Epithelial cell of proximal tubule (primary cell): ENCODE data around the gene SLCO1A2. TPM values are rescaled to one million over a fixed set of nuclear protein-coding genes. Genes with fewer than 3 reads are reported as not detected.

Experiments
- DNase-seq: peaks from one replicate; pipeline ENCODE4 v3.0.0-alpha.2; 2011; ENCODE audit warnings: low read depth
- H3K4me3 ChIP-seq: 2 replicates; pipeline ENCODE4 v1.5.1; 2011; ENCODE audit warnings: low read depth, mild to moderate bottlenecking, low read length
- total RNA-seq: library from RNA; depleted of rRNA; stranded (reverse); fragments of >200 nt; gene quantifications from 2 replicates; pipeline ENCODE4 v1.2.3, GENCODE V29; 2015
- TF ChIP-seq, protein P1 (sequence below): conservative IDR thresholded peaks from 2 replicates; pipeline ENCODE4 v1.5.1; 2012; ENCODE audit warnings: low read depth, mild to moderate bottlenecking, low read length

Gene SLCO1A2
- total RNA-seq, 1 donor from 2014 or later, result not detected

DNA sequence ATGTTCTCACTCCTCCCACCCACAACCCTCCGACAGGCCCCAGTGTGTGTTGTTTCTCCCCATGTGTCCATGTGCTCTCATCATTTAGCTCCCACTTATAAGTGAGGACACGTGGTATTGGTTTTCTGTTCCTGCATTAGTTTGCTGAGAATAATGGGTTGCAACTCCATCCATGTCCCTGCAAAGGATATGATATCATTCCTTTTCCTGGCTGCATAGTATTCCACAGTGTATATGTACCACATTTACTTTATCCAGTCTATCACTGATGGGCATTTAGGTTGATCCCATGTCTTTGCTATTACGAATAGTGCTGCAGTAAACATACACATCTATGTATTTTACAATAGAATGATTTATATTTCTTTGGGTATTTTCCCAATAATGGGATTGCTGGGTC, 77.5 kb downstream of the SLCO1A2 start:
- DNase-seq, result no peak
- TF ChIP-seq, protein P1, sequence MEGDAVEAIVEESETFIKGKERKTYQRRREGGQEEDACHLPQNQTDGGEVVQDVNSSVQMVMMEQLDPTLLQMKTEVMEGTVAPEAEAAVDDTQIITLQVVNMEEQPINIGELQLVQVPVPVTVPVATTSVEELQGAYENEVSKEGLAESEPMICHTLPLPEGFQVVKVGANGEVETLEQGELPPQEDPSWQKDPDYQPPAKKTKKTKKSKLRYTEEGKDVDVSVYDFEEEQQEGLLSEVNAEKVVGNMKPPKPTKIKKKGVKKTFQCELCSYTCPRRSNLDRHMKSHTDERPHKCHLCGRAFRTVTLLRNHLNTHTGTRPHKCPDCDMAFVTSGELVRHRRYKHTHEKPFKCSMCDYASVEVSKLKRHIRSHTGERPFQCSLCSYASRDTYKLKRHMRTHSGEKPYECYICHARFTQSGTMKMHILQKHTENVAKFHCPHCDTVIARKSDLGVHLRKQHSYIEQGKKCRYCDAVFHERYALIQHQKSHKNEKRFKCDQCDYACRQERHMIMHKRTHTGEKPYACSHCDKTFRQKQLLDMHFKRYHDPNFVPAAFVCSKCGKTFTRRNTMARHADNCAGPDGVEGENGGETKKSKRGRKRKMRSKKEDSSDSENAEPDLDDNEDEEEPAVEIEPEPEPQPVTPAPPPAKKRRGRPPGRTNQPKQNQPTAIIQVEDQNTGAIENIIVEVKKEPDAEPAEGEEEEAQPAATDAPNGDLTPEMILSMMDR, result no peak
- no peak overlapping the region for H3K4me3 ChIP-seq

DNA sequence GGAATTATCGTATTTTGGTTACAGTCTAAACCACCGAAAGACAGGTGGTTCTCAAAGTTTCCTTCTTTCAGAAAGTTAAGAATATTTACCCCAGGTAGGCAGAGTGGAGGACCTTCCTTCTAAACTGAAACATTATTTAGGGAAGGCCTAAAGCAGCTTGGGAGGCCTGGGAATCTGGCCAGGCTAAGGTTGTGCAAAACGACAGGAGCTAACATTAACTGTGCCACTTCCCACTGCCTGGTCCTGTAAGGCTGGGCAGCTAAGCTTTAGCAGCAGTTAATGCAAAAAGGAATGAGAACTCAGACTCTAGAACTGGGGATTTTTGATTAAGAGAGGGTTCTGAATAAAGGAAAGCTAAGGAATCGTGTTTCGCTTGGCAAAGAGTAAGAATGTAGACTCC, 82.6 kb downstream of the SLCO1A2 start:
- H3K4me3 ChIP-seq, result no peak overlapping the region
- DNase-seq, result no peak
- TF ChIP-seq, protein P1, result no peak

DNA sequence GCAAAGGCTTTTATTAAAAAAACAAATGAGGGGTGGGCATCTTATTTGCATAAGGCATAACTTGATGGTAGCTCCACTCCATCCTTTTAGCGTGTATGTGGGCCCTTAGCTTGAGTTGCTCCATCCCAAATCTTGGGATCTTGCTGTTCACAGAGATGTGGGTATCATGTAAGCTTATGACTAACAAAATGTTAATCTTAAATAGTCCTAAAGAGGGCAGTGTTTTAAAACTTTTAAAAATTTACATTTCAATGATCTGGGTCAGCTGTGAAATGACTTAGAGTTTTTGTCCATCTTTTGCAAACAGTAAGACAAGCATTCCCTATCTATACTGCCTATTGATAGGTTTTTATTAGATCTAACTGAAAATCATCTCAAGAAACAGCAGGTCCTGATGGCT, 86.0 kb downstream of the SLCO1A2 start:
- no peak for DNase-seq
- TF ChIP-seq, protein P1, result no peak

DNA sequence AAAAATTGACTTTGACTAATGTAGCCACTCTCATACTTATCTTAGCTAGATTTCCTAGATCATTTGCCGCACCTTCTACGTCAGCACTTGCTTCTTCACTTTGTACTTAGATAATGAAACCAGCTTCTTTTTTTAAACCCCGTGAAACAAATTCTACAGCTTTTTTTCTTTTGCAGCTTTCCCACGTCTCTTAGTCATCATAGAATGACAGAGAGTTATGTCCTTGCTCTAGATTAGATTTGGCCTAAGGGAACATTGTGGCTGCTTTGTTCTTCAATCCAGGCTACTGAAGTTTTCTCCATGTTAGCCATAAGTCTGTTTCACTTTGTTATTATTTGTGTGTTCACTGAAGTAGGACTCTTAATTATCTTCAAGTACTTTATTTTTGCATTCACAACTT, 94.9 kb downstream of the SLCO1A2 start:
- H3K4me3 ChIP-seq, result no peak overlapping the region
- TF ChIP-seq, protein P1, result no peak
- no peak for DNase-seq

More for the DNA sequence above, 86.0 kb downstream of the SLCO1A2 start:
- H3K4me3 ChIP-seq, result no peak overlapping the region

DNA sequence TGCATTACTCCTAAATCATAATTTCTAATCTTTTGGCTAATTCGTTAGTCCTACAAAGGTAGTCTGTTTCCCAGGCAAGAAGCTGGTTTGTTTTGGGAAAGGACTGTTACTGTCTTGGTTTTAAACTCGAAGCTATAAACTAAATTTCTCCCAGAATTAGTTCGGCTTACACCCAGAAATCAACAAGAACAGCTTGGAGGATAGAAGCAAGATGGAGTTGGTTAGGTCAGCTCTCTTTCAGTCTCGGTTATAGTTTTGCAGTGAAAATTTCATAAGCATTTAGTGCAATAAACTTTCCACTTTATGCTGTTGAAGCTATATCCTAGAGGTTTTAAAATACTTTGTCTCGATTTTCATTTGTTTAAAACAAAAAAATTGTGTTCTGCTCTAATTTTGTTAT, 100.3 kb downstream of the SLCO1A2 start:
- DNase-seq, result no peak
- no peak overlapping the region for H3K4me3 ChIP-seq
- TF ChIP-seq, protein P1, result no peak

DNA sequence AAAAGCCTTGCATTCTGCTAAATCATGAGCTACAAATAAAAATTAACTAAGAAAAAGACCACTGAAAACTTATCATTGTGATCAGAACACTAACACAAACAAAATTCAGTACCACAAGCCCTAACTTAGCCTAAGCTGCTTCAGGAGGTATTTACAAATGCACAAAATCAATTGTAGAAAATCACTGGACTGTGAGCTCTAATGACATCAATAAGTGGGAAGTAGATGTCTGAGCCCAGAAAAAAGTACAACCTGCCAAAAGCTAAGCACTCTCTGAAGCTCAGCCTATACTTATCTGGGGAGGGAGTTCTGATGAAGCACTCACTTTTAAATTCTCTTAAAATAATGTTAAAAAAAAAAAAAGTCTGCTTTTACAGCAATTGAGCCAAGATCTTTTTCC, 110.8 kb downstream of the SLCO1A2 start:
- DNase-seq, result no peak
- H3K4me3 ChIP-seq, result no peak overlapping the region
- TF ChIP-seq, protein P1, result no peak

DNA sequence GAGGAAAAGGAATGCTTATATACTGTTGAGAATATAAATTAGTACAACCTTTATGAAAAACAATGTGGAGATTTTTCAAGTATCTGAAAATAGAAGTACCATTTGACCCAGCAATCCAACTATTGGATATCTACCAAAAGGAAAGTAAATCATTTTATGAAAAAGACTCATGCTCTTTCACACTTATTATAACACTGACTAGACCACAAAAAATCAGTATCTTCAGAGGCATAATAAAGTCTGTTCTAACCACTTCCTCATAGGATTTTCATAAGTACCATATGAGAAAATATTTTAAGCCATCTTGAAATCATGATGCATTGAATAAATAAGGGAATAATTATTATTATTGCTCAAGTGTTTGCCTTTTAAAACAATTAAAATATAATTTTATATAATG, 112.9 kb downstream of the SLCO1A2 start:
- DNase-seq, result no peak
- H3K4me3 ChIP-seq, result no peak overlapping the region
- TF ChIP-seq, protein P1, result no peak
